Hematopoietic multipotent progenitor cell treated with erythropoietin and hydrocortisone succinate and interleukin-3 and kit ligand, for 17 days (in vitro differentiated cells): ENCODE data around the gene RASSF5.
"Not testable (repeated sequence)": the region's sequence is repeated elsewhere in the genome, so short reads cannot be mapped to it uniquely, and the experiment has no call there.

Source experiments
- DNase-seq: peaks from one replicate; pipeline ENCODE4 v3.0.0-alpha.2; 2015; ENCODE audit warnings: low spot score

RASSF5 gene

DNA sequence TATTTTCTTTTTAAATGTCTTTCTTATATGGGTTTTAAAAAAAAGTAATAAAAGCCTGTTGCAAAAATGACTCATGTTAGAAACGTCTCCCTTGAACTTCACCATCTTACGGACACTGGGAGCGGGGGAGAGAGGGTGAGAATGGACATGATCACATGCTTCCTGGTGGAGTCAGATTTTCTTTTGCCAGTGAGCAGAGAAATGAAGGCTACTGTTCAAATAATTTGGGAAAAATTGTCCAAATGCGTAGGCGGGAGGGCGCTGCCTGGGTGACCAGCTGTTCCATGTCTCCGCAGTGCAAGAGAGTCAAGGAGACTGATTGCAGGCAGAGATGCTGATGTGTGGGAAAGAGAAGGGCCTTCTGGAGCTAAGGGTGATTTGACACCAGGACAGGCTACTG, 81.9 kb downstream of the RASSF5 start:
- DNase-seq, result no peak

DNA sequence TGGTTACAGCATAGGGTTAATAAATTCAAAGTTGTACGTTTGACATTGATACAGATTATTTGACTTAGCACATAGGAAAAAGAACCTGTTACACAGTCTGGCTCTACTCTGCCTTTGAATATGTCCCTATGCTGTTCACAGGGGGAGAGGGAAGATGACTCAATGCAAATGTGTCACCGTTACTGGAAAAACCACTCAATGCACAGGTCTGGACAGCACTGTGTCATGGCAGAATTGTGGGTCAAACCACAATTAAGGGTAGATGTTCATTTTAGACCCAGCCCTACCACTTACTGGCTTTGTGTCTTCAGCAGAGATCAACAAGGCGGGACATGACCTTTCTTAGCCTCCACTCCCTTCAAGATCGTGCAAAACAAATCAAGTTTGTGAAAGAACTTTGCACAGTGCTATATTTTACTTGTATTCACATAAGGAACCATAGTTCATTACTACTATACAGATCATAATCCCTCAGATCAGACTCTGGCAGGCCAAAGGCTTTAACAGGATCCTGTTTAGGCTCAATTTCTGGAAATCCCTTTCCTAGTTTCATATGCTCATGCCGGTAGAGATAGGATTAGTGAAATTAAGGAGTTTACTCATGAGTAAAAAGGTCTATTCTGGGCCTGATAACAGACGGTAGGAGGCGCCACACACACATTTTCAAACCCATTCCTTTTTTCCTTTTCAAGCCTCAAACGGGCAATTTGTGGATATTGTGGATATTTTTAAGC, 82.9 kb downstream of the RASSF5 start:
- peak; percentile 19 for DNase-seq

DNA sequence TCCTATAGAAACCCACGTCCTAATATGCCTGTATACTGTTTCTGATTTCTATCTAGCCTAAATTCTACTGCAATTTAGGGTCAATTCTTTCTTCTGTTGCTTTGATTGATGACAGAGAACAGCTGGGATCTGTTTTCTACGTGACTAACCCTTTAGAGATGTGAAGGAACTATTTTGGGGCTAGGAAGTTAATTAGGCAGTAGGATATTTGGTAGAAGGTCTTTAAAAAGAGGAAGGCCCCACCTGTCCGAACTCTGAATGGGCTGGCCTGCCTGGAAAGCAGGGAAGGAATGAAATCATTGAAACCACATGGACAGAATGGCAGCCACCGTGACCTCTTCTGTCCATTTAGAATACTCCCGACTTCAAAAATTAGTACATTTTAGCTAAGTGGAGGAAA, 83.9 kb downstream of the RASSF5 start:
- no peak for DNase-seq

DNA sequence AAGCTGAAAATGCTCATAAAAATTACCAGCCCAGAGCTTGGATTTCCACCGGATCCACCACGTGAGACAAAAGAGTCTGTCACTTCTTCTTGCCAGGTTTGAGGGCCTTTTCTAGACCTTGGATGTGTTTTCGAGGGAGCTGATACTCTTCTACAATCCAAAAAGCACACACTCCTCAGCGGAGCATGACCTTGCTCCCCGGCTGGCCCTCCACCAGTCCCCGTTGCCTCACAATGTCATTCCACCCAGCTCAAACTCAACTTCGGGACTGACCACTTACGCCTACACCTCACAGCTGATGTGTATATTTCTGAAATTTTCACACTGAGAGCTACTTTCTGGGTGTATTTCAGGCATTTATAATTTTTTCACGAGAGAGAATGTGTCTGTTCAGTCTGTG, 84.4 kb downstream of the RASSF5 start:
- no peak for DNase-seq

DNA sequence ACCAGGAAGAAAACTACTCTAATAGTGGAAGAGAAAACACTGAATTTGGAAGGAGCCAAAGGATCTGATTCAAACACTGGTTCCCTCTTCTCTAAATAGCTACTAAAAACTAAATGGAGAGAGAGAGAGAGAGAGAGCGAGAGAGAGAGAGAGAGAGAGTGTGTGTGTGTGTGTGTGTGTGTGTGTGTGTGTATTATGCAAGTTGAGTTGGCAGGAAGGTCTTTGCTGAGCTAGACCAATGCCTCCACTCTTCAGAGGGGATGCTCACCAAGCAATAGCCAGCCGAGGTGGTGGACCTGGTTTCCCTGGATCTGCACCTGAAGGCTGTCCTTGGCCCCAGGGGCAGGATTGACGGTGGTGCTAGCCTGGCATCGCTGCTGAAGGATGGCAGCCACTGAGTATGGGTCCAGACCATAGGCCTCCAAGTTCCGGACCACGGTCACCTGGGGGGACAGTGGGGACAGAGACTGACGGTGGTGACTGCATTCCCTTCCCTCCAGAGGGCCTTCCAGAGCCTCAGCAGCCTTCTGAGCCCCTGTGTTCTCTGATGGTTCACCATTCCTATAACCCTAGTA, 86.1 kb downstream of the RASSF5 start:
- no peak for DNase-seq

DNA sequence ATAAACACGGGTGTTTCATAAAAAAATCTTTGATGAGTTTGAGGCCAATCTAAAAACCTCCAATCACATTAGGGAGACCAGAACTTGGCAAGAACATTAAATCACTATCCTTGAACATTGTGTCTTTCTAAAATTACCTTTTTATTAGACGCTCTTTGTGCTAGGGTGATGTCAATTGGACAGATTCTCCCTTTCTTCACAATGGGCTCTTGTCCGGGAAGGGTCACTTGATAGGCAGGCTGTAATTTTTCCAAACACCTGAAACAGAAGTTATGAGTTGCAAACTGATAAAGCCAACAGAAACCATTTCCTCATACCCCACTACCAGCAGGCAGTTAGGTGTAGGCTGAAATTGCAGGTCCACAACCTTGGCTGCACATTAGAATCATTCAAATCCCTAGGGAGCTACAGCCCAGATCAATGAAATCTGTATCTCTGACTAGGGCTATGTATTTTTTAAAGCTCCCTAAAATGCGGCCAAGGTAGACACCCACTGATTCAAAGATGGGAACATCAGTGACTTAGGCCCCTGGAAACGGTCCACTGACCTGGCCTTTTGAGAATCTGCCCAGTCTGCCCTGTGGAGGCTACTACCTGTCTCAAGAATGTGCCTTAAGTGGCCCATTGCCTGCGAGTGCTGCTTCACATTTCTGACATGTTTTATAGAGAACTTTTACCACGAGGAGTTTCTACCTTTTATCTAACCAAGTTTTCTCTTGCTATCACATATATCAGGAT, 88.4 kb downstream of the RASSF5 start:
- no peak for DNase-seq

DNA sequence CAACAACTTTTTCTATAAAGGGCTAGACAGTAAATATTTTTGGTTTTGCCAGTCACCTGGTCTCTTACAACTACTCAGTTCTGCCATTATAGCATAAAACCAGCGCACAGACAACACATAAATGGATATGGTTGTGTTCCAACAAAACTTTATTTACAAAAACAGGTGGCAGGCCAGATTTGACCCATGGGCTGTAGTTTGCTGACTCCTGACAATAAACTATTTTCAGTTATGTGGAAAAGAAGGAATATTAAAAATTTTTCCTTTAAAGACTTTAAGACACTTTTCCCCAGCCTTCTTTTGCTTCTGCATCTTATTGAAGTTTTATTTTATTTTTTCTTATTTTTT, 89.0 kb downstream of the RASSF5 start:
- no peak for DNase-seq

DNA sequence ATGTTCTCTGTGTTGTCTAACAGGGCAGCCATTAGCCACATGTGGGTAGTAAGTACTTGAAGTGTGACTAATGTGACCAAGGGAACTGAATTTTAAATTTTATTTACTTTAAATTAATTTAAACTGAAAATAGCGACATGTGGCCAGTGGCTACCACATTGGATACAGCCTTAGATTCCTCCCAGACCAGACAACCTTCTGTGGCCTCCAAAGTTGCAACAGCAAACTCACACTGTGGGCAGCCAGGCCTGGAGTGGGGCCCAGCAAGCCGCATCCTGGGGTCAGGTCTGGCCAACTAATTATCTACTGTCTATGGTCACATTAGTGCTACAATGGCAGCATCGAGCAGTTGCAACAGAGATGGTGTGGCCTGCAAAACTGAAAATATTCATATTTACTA, 93.2 kb downstream of the RASSF5 start:
- no peak for DNase-seq

- DNase-seq, result no peak
These were observed 97.5 kb downstream of the RASSF5 start for GRCh38 chr1:206604861-206605260.

DNA sequence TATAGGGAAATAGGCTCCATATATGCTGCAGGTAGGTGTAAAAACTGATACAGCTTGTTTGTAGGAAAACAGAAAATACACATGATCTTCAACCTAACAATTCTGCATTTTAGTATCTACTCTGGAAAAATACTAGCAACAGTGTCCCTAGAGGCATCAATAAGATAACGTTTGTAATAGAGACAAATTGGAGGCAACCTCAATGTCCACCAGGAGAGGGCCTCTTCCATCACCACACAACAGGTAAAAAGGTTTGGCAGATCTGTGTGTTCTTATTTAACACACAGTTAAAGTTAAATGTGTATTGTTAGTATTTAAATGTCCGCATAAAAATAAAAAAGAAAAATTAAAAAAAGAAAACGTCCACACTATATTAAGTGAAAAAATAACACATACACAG, 99.5 kb downstream of the RASSF5 start:
- no peak for DNase-seq

- DNase-seq, result peak; percentile 59
These were observed 100.9 kb downstream of the RASSF5 start for GRCh38 chr1:206608108-206608698.

DNA sequence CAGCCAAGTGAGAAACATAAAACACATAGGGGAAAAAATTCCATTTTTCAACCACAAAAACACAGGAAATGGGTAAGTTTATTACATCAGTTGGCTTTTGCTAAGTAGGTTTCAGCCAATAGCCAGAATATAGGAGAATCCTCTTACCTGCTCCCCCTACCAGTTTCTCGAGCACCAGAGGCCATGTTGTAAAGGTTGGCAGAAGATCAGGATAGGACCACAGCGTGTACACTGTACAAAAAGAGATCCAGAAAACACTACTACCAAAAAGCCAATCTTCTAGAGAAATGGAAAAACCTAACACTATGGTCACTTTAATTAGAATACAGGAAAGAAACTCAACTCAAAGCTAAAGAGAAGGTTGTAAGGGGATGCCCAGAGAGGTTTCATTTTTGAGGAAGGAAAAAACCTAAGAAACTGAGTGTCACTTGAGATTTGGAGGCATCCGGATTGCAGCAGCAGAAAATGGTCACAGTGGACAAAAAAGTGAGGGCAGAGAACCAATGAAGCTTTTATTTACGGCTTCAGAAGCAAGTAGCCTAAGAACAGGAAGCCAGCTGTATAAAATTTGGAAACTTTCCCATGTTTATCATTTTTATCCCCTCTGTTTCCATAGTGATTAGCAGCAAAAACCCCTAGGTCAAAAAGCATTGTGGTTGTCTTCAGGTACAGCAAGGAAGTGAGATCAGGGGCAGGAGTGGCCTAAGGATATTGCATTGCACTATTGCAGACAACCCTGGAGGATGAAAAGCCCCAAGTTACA, 102.1 kb downstream of the RASSF5 start:
- no peak for DNase-seq

DNA sequence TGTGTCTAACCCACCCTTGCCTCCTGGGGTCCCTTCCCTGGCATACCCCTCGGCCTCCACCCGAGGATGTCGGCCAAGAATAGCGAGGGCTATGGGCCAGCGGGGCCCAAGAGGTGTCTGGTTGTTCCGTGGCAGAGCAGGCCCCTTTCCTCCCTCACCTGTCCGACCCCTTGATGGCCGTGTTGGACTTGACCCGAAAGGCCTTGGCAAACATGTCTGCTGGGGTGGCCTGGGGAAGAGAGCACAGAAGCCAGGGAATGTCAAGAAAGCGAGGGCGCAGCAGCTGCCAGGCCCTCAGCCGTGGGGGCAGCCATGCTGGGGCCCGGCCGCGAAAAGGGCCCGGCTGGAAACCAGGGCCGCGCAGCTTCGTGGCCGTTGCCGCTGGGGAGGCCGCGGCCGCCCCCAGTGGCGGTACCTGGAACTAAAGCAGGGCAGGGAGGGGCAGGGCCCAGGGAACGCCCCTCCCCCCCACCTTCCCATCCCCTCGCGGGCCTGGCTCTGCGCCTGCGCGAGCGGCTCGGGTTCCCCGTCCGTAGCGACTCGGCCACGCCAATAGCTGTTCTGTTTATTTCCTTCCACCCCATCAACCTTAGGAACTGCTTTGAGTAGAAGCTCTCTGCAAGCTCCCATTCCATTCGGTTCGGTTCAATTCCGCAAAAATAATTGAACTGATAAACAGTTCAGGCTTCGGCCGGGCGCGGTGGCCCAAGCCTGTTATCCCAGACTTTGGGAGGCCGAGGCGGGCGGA, 105.0 kb downstream of the RASSF5 start, which contains the start of gene EIF2D:
EIF2D (minus strand) TSS at position 337 of the 748 bp plus-strand sequence; CDS start at position 214, 123 bp downstream.
- DNase-seq, result peak; percentile 95

DNA sequence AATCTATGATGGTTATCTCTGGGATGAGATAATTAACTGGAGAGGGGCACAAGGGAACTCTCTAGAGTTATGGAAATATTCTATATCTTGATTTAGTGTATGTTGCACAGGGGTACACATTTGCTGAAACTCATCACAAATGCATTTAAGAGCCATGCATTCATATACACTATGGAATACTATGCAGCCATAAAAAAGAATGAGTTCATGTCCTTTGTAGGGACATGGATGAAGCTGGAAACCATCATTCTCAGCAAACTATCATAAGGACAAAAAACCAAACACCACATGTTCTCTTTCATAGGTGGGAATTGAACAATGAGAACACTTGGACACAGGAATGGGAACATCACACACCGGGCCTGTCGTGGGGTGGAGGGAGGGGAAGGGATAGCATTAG, 119.1 kb downstream of the RASSF5 start:
- not testable (repeated sequence) for DNase-seq

DNA sequence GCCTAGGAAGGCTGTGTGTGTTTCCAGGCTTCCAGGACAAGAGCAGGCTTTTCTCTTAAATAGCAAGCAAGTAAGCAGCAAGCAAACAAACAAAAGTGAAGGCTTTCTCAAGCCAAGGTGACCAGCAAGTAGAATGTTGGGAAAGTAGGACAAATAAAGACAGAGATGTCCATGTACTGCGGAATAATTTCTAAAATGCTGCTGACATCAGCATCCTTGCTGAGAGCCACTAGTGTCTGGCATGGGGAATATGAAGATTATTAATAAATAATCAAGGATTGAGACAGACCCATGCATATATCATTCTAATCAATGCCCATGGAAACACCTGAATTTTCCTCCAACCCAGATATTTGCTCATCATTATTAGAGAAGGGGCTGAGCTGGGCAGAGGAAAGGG, 121.6 kb downstream of the RASSF5 start:
- no peak for DNase-seq

- peak; percentile 28 for DNase-seq
These were observed 123.8 kb downstream of the RASSF5 start for GRCh38 chr1:206631085-206631509.

DNA sequence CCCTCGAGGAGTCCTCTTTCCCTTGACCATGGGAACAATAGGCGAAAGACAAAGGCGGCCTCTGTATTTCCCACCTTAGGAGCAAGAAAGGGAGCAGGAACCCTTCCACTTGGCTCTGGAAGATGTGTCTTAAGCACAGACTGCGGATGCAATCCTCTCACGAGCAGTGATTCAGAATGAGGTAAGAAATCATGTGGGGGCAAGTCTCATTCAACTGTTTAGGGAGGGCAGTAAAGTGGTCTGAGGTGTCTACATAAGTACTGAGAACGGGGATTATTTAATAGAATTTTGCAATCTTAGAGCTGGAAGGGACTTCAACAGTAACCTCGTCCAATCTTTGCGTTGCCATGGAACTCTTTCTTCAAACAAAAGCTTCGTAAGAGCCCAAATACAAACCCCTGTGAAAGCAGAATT, 126.4 kb downstream of the RASSF5 start:
- DNase-seq, result no peak

DNA sequence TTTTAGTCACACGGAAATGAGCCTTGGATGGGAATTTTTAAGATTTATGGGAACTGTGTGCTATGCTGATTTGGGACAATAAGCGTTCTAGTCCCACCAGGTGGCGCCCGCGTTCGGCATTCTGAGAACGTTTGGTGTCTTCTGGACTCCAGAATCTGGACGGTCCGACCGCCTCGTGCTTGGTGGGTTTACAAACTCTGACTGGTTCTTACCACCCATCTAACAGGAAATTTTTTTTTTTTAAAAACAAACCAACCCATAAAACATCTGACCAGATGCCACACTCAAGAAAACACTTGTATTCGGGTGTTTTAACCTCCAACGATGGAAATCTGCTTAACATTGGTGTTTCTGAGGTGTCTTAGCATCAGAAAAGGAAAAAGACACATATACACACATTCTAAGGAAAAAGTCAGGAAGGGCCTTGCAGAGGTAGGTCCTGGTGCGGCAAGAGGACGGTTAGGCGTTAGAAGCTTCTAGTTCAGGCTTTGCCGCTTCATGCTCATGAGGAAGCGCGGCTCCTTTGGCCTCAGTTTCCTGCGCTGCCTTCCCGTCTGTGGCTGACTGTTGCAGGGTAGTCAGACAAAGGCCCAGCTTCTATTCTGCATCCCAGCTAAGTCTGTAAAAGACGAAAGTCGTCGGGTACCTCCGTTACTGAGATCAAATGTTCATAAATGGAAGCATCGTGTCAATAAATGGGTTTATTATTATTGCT, 127.2 kb downstream of the RASSF5 start:
- DNase-seq, result peak; percentile 93

- peak; percentile 96 for DNase-seq
These were observed 128.0 kb downstream of the RASSF5 start, which contains the start of gene DYRK3 for GRCh38 chr1:206635080-206635977. TSS of gene DYRK3 (plus strand) at chr1:206635536. CDS start at chr1:206635704, 168 bp downstream.

GRCh38 chr1:206635978-206636345, 128.6 kb downstream of the RASSF5 start:
- DNase-seq, result peak; percentile 61
